AG10803 (cell line): ENCODE data around the gene EPS15.
"Not testable (repeated sequence)": the region's sequence is repeated elsewhere in the genome, so short reads cannot be mapped to it uniquely, and the experiment has no call there.

Experiments
- DNase-seq: peaks from one replicate; pipeline ENCODE4 v3.0.0; 2010; ENCODE audit warnings: low read depth
- H3K4me3 ChIP-seq: 2 replicates; pipeline ENCODE4 v1.5.1; 2011; ENCODE audit warnings: mild to moderate bottlenecking, low read length, control low read depth
- CTCF ChIP-seq: conservative IDR thresholded peaks from 2 replicates; pipeline ENCODE4 v1.5.1; 2011; ENCODE audit warnings: mild to moderate bottlenecking, low read length, control low read depth, inconsistent platforms

The EPS15 gene

DNA sequence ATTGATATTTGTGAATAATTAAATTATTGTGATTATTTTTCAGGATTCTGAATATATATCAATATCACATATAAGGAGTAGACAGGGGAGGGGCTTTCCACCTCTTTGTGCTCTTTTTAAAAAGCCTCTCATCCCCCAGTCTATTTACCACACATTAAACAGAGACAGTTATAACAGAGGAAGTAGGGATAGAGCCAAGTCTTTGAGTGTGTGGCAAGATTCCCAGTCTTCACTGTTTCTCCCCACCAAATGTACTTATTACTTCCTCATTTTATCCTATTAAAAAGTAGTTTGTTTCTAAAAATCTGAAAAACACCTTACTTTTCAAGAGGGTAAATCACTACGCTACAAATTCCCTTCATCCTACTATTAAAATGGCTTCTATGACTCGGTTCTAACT is 46.7 kb downstream of the EPS15 start:
- TF ChIP-seq CTCF = no peak
- DNase-seq = peak; percentile 30
- H3K4me3 ChIP-seq = no peak overlapping the region

GRCh38 chr1:51469518-51469917 is 49.5 kb downstream of the EPS15 start:
- H3K4me3 ChIP-seq = no peak overlapping the region
- TF ChIP-seq CTCF = no peak
- DNase-seq = no peak

DNA sequence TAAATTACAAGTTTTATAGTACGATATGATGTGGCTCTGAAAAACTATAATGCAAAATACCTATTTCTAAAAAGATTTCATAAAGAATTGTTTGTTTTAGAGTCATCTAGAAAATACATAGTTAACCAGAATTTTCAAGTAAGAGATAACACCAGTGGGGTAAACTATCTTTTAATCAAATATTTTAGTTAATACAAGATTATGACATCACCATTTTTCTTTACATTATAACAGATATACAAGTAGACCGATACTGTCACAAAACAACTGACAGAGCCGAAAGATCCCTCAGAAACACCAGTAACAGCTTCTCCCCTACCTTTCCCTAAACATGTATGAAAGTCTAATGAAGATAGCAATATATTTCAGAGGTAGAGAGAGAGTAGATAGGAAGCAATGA is 54.2 kb downstream of the EPS15 start:
- H3K4me3 ChIP-seq = no peak overlapping the region
- DNase-seq = no peak
- no peak for TF ChIP-seq CTCF

DNA sequence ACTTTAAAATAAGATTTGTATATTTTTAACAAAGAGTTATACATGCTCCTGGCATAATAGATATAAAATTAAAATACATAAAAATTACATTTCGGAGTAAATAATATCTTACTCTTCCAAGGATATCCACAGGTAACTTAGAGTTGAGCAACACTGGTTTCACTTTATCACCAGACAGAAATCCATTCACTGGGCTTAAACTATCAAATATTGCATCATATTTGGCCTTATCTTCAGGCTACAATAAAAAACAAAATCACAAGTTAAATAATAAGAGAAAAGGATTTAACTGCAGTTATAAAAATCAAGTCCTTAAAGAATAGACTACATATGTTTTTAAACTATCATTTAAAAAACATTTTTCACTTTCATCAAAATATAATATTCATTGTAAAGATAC is 55.5 kb downstream of the EPS15 start:
- TF ChIP-seq CTCF = no peak
- no peak overlapping the region for H3K4me3 ChIP-seq
- no peak for DNase-seq

DNA sequence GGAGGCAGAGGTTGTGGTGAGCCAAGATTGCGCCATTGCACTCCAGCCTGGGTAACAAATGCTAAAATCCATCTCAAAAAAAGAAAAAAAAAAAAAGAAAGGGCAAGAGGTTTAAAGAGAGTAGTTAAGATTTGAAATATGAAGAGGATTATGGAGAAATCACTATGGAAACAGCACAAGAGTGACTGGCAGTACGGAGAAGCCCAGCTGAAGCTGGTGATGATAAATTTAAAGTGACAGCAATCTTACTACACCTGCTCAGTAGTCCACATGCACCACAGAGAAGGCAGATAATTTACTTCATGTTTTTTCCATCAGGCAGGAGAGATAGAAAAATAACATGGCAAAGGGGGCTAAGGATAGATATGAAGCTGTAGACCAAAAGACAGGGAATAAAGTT is 56.8 kb downstream of the EPS15 start:
- not testable (repeated sequence) for H3K4me3 ChIP-seq, DNase-seq

DNA sequence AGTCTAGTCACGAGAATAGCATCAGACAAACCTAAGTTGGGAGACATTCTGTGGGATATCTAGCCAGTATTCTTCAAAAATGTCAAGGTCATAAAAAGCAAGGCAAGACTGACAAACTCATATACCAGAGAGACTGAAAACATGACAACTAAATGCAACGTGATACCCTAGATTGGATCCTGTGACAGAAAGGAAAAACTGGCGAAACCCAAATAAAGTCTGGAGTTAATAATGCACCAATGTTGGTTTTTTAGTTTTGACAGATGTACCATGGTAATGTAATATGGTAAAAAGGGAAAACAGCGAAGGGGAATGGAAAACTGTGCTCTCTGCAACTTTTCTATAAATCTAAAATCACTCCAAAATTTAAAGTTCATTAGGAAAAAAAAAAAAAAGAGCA is 64.5 kb downstream of the EPS15 start:
- no peak for DNase-seq
- H3K4me3 ChIP-seq = no peak overlapping the region
- no peak for TF ChIP-seq CTCF

DNA sequence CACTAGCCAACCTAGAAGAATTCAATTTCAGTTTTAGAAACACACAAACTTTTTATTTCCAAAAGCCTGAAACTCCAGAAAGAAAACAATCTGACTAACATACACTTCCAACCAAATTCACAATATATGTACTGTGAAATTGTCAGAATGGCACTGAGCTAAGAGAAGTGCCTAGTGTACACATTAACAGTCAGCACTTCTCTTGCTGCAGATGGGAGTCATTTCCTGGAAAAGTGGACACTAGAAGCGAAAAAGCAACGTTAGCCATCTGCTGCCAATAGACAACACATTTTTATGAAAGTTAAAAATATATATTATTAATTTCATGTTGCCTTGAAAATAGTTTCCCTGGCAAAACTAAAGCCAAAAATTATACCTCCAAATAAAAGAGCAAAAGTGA is 66.1 kb downstream of the EPS15 start:
- no peak for DNase-seq
- no peak overlapping the region for H3K4me3 ChIP-seq
- no peak for TF ChIP-seq CTCF

DNA sequence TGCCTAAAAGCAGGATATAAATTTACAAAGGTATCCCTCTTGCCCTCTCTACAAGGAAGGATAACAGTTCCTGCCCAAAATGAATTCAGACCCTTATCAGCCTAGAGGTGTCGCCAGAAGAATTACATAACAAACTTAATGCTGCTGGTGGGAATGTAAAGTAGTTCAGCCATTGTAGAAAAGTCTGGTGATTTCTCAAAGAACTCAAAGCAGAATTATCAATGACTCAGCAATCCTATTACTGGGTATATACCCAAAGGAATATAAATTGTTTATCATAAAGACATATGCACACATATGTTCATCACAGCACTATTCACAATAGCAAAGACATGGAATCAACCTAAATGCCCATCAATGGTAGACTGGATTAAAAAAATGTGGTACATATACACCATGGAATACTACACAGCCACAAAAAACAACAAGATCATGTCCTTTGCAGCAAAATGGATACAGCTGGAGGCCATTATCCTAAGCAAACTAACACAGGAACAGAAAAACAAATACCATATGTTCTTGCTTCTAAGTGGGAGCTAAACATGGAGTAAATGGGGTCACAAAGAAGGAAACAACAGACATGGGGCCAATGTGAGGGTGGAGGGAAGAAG is 70.1 kb downstream of the EPS15 start:
- DNase-seq, H3K4me3 ChIP-seq: not testable (repeated sequence)
